ENCODE measurements around the gene UNC5A. TPM values are rescaled to one million over a fixed set of nuclear protein-coding genes. Genes with fewer than 3 reads are reported as not detected.

The UNC5A gene
- total RNA-seq, 1 donor from 2014 or later, result 1.1 TPM

- no peak for DNase-seq (ENCODE audit: low read depth)
- Histone ChIP-seq H3K27me3 (ENCODE audit: control insufficient read depth, insufficient read depth, low read length) (peaks cover 3% of the 10 kb centered on the region), H3K36me3 (ENCODE audit: control insufficient read depth, insufficient read depth, low read length) (no peaks in the 10 kb centered on the region), H3K4me3 (ENCODE audit: low read depth, low read length) (no peak overlapping the region)
- TF ChIP-seq CTCF (IDR thresholded peaks at IDR 0.05; ENCODE audit: insufficient read depth, low read length, poor library complexity, severe bottlenecking), result no peak
Observed at GRCh38 chr5:176769911-176770310, 40.4 kb upstream of the UNC5A start.

GRCh38 chr5:176770431-176770830 is 39.9 kb upstream of the UNC5A start:
- DNase-seq (ENCODE audit: low read depth), result no peak
- no peak for TF ChIP-seq CTCF (IDR thresholded peaks at IDR 0.05; ENCODE audit: insufficient read depth, low read length, poor library complexity, severe bottlenecking)
- Histone ChIP-seq H3K4me3 (ENCODE audit: low read depth, low read length) (no peak overlapping the region), H3K36me3 (ENCODE audit: control insufficient read depth, insufficient read depth, low read length) (no peaks in the 10 kb centered on the region), H3K27me3 (ENCODE audit: control insufficient read depth, insufficient read depth, low read length) (peaks cover 3% of the 10 kb centered on the region)

GRCh38 chr5:176771102-176771845 is 39.1 kb upstream of the UNC5A start:
- Histone ChIP-seq H3K4me3 (ENCODE audit: low read depth, low read length) (no peak overlapping the region), H3K27me3 (ENCODE audit: control insufficient read depth, insufficient read depth, low read length) (peaks cover 3% of the 10 kb centered on the region), H3K36me3 (ENCODE audit: control insufficient read depth, insufficient read depth, low read length) (no peaks in the 10 kb centered on the region)
- DNase-seq (ENCODE audit: low read depth), result no peak
- no peak for TF ChIP-seq CTCF (IDR thresholded peaks at IDR 0.05; ENCODE audit: insufficient read depth, low read length, poor library complexity, severe bottlenecking)

- Histone ChIP-seq H3K27me3 (ENCODE audit: control insufficient read depth, insufficient read depth, low read length) (peaks cover 3% of the 10 kb centered on the region), H3K36me3 (ENCODE audit: control insufficient read depth, insufficient read depth, low read length) (no peaks in the 10 kb centered on the region), H3K4me3 (ENCODE audit: low read depth, low read length) (no peak overlapping the region)
- DNase-seq (ENCODE audit: low read depth), result no peak
- TF ChIP-seq CTCF (IDR thresholded peaks at IDR 0.05; ENCODE audit: insufficient read depth, low read length, poor library complexity, severe bottlenecking), result no peak
Observed at GRCh38 chr5:176772271-176773210, 37.8 kb upstream of the UNC5A start.

- Histone ChIP-seq H3K36me3 (ENCODE audit: control insufficient read depth, insufficient read depth, low read length) (no peaks in the 10 kb centered on the region), H3K4me3 (ENCODE audit: low read depth, low read length) (no peak overlapping the region), H3K27me3 (ENCODE audit: control insufficient read depth, insufficient read depth, low read length) (peaks cover 3% of the 10 kb centered on the region)
- DNase-seq (ENCODE audit: low read depth), result no peak
- no peak for TF ChIP-seq CTCF (IDR thresholded peaks at IDR 0.05; ENCODE audit: insufficient read depth, low read length, poor library complexity, severe bottlenecking)
Observed at GRCh38 chr5:176773408-176774035, 36.8 kb upstream of the UNC5A start.
